BLaER1 treated with 17β-estradiol and CSF1 and Interleukin-3, amounts not matched to agents 10 nM and 100 nM (cell line): ENCODE results near the gene CYTH1.

Source experiments
- H3K27ac ChIP-seq, 11 experiments: shearing (Covaris generic); formaldehyde crosslinking; 2 replicates each; pipeline ENCODE4 v1.8.1; 2022
- H3K27me3 ChIP-seq, 11 experiments: shearing (Covaris generic); formaldehyde crosslinking; 2 replicates each; pipeline ENCODE4 v1.8.1; 2022
- H3K36me3 ChIP-seq, 11 experiments: shearing (Covaris generic); formaldehyde crosslinking; 2 replicates each; pipeline ENCODE4 v1.8.1; 2022
- H3K4me1 ChIP-seq, 10 experiments: shearing (Covaris generic); formaldehyde crosslinking; 2 replicates each; pipeline ENCODE4 v1.8.1; 2022
- H3K4me2 ChIP-seq, 11 experiments: shearing (Covaris generic); formaldehyde crosslinking; 2 replicates each; pipeline ENCODE4 v1.8.1; 2022
- H3K4me3 ChIP-seq, 10 experiments: shearing (Covaris generic); formaldehyde crosslinking; 2 replicates each; pipeline ENCODE4 v1.8.1; 2022
- H3K9ac ChIP-seq, 11 experiments: shearing (Covaris generic); formaldehyde crosslinking; 2 replicates each; pipeline ENCODE4 v1.8.1; 2022
- H3K9me3 ChIP-seq, 11 experiments: shearing (Covaris generic); formaldehyde crosslinking; replicated peaks in 1 of 11; 2 replicates each; pipeline ENCODE4 v1.8.1; 2022
- H4K20me1 ChIP-seq, 11 experiments: shearing (Covaris generic); formaldehyde crosslinking; 2 replicates each; pipeline ENCODE4 v1.8.1; 2022
- Cebpa-rat ChIP-seq, 11 experiments: shearing (Covaris generic); IDR thresholded peaks; 2 replicates each; pipeline ENCODE4 v1.8.1; 2022

CYTH1 gene

GRCh38 chr17:78640700-78641099, 141.4 kb downstream of the CYTH1 start:
- Histone ChIP-seq H3K4me3 (no peak overlapping the region), H3K9me3 (no peaks in the 10 kb centered on the region), H3K4me2 (peak overlapping the region in 3 of 11 experiments; percentile 61 to 71 (median 63); a peak in 6 of 22 replicates), H3K27ac (peak overlapping the region in 1 of 11 experiments; percentile 40; a peak in 2 of 22 replicates), H3K36me3 (no peaks in the 10 kb centered on the region), H4K20me1 (no peaks in the 10 kb centered on the region), H3K27me3 (no peaks in the 10 kb centered on the region), H3K4me1 (peaks cover 37 to 78% (median 47%) of the 10 kb centered on the region in 10 experiments), H3K9ac (no peak overlapping the region)
- no peak for TF ChIP-seq Cebpa-rat (IDR thresholded peaks at IDR 0.05)

DNA sequence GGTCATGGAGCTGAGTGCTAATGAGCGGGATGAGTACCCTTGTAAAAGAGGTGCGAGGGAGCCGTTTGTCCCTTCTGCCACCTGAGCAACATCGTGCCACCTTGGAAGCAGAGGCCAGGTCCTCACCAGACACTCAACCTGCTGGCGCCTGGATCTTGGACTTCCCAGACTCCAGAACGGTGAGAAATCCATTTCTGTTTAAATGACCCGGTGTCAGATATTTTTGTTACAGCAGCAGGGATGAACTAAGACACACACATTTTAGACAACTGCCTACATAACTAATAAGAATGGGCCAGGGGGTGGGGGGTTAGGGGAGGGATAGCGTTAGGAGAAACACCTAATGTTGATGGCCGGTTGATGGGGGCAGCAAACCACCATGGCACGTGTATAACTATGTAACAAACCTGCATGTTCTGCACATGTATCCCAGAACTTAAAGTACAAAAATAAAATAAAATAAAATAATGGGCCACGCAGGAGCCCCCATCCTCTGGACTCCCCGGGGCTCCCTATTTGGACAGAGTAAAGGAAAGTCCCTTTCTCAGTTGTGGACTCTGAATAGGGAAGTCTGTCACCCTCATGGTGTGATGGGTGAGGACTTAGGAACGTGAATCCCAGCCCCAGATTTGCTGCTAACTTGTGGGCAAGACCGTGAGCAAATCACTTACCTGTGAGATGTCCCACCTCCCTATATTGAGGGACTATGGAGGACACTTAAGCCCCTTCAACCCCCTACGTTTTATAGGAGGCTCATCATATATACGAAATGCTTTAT, 144.2 kb downstream of the CYTH1 start:
- peak overlapping the region in 3 of 11 experiments; percentile 28 to 61 (median 42); a peak in 1 of 22 replicates for H3K9ac ChIP-seq
- H3K4me2 ChIP-seq, result peak overlapping the region in 7 of 11 experiments; percentile 46 to 71 (median 61); a peak in 8 of 22 replicates
- H4K20me1 ChIP-seq, result no peaks in the 10 kb centered on the region
- peak overlapping the region in 10 of 11 experiments; percentile 59 to 75 (median 65); a peak in 16 of 22 replicates for H3K27ac ChIP-seq
- peaks cover 19 to 53% (median 22%) of the 10 kb centered on the region in 10 experiments for H3K4me1 ChIP-seq
- no peak for TF ChIP-seq Cebpa-rat (IDR thresholded peaks at IDR 0.05)
- H3K4me3 ChIP-seq, result no peak overlapping the region
- H3K36me3 ChIP-seq, result no peaks in the 10 kb centered on the region
- no peaks in the 10 kb centered on the region for H3K9me3 ChIP-seq
- H3K27me3 ChIP-seq, result no peaks in the 10 kb centered on the region

- H3K4me2 ChIP-seq, result no peak overlapping the region
- H4K20me1 ChIP-seq, result no peaks in the 10 kb centered on the region
- no peak overlapping the region for H3K9ac ChIP-seq
- H3K27me3 ChIP-seq, result no peaks in the 10 kb centered on the region
- peaks cover 0 to 4% (median 0%) of the 10 kb centered on the region in 11 experiments; a peak in 1 of 22 replicates for H3K9me3 ChIP-seq
- no peak overlapping the region for H3K4me3 ChIP-seq
- no peak for TF ChIP-seq Cebpa-rat (IDR thresholded peaks at IDR 0.05)
- peaks cover 19 to 57% (median 26%) of the 10 kb centered on the region in 10 experiments for H3K4me1 ChIP-seq
- no peaks in the 10 kb centered on the region for H3K36me3 ChIP-seq
- H3K27ac ChIP-seq, result no peak overlapping the region
Measured at GRCh38 chr17:78637146-78637545, 144.9 kb downstream of the CYTH1 start.

DNA sequence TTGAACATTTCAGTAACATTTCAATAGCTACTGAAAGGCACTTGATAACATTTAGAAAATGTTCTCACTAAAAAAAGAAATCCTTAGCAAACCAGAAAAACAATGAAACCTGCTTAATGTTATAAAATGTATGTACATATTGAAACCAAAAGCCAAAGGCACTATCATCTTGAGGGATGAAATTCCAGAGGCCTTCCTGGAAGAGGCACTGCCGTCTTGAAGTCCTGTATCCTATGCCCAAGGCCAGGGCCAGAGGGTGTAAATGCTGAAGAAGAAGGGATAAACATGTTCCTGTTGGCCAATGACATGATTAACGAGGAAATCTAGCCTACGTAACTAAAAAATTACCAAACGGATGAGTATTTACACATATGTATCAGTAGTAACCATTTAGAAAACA, 147.9 kb downstream of the CYTH1 start:
- Histone ChIP-seq H3K9me3 (peaks cover 0 to 9% (median 0%) of the 10 kb centered on the region in 11 experiments; a peak in 3 of 22 replicates), H3K4me1 (peaks cover 33 to 54% (median 41%) of the 10 kb centered on the region in 10 experiments), H3K9ac (no peak overlapping the region), H3K4me3 (no peak overlapping the region), H3K27me3 (no peaks in the 10 kb centered on the region), H3K27ac (no peak overlapping the region), H3K36me3 (no peaks in the 10 kb centered on the region), H3K4me2 (no peak overlapping the region), H4K20me1 (no peaks in the 10 kb centered on the region)
- TF ChIP-seq Cebpa-rat (IDR thresholded peaks at IDR 0.05), result no peak

- peak overlapping the region in 10 of 11 experiments; percentile 4 to 86 (median 77); a peak in 19 of 22 replicates for H3K27ac ChIP-seq
- peaks cover 0 to 9% (median 0%) of the 10 kb centered on the region in 11 experiments; a peak in 3 of 22 replicates for H3K9me3 ChIP-seq
- H3K4me2 ChIP-seq, result peak overlapping the region; percentile 61 to 88 (median 82)
- peak overlapping the region in 10 of 11 experiments; percentile 1 to 72 (median 60); a peak in 16 of 22 replicates for H3K9ac ChIP-seq
- peaks cover 33 to 51% (median 40%) of the 10 kb centered on the region in 10 experiments for H3K4me1 ChIP-seq
- no peaks in the 10 kb centered on the region for H3K36me3 ChIP-seq
- H4K20me1 ChIP-seq, result no peaks in the 10 kb centered on the region
- H3K4me3 ChIP-seq, result peak overlapping the region in 2 of 10 experiments; percentile 23 to 35; a peak in 3 of 20 replicates
- TF ChIP-seq Cebpa-rat (IDR thresholded peaks at IDR 0.05), result no peak
- no peaks in the 10 kb centered on the region for H3K27me3 ChIP-seq
Measured at GRCh38 chr17:78629436-78629995, 152.6 kb downstream of the CYTH1 start.

DNA sequence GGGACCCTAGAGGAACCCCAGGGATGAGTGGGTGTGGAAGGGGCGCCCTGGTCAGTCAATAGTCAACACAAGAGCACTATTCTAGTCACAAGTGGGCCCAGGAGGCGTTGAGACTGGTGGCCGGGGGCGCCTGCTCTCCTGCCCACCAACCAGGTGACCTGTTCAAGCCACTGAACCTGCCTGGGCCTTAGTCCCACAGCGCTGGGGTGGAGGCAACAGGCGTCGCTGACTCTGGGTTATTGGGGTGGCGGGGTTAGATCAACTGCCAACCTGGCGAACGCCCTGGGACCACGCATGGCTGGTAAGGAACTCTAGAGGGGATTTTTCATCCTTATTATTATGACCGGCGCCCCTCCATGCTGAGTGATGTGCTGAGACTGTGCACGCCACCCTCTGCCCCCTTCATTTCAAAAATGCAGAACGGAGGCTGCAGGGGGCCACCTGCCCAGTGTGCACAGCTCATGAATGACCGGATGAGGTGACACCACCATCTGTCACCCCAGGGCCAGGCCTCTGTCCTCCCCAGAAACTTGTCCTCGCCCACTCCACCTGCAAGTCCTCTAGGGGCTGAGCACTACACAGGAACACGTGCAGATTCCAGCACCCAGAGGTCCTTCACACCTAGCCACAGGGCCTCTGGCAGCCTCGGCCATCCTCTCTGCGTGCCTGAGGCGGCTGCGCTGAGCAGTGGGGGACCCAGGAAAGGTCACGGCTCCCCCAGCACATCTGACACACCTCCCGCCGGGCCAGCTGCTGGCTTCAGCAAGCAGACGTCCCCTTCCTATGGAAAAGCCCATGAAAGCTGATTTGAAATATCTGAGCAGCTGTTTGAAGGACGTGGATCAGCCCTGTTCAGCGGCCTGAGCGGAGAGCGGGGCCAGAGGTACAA, 153.3 kb downstream of the CYTH1 start:
- peaks cover 33 to 51% (median 40%) of the 10 kb centered on the region in 10 experiments for H3K4me1 ChIP-seq
- H3K4me3 ChIP-seq, result peak overlapping the region in 2 of 10 experiments; percentile 23 to 35; a peak in 3 of 20 replicates
- peak overlapping the region in 10 of 11 experiments; percentile 4 to 86 (median 77); a peak in 19 of 22 replicates for H3K27ac ChIP-seq
- TF ChIP-seq Cebpa-rat (IDR thresholded peaks at IDR 0.05), result no peak
- H3K4me2 ChIP-seq, result peak overlapping the region; percentile 61 to 88 (median 82)
- peaks cover 0 to 9% (median 0%) of the 10 kb centered on the region in 11 experiments; a peak in 3 of 22 replicates for H3K9me3 ChIP-seq
- peaks cover 0 to 2% (median 0%) of the 10 kb centered on the region in 11 experiments; a peak in 1 of 22 replicates for H3K36me3 ChIP-seq
- no peaks in the 10 kb centered on the region for H3K27me3 ChIP-seq
- no peaks in the 10 kb centered on the region for H4K20me1 ChIP-seq
- H3K9ac ChIP-seq, result peak overlapping the region in 10 of 11 experiments; percentile 1 to 72 (median 60); a peak in 16 of 22 replicates

GRCh38 chr17:78624324-78625151, 157.5 kb downstream of the CYTH1 start:
- peaks cover 0 to 8% (median 0%) of the 10 kb centered on the region in 11 experiments; a peak in 1 of 22 replicates for H3K36me3 ChIP-seq
- H3K9me3 ChIP-seq, result peaks cover 12 to 21% (median 15%) of the 10 kb centered on the region in 11 experiments; a peak in 20 of 22 replicates
- H3K4me1 ChIP-seq, result peaks cover 21 to 51% (median 38%) of the 10 kb centered on the region in 10 experiments
- H3K4me2 ChIP-seq, result no peak overlapping the region
- TF ChIP-seq Cebpa-rat (IDR thresholded peaks at IDR 0.05), result no peak
- H3K4me3 ChIP-seq, result no peak overlapping the region
- H3K27ac ChIP-seq, result no peak overlapping the region
- H3K9ac ChIP-seq, result no peak overlapping the region
- no peaks in the 10 kb centered on the region for H3K27me3 ChIP-seq
- no peaks in the 10 kb centered on the region for H4K20me1 ChIP-seq
